GM18511 (cell line): Measurements from ENCODE around the gene NEDD4.
"Not testable (repeated sequence)": the region's sequence is repeated elsewhere in the genome, so short reads cannot be mapped to it uniquely, and the experiment has no call there.

ENCODE experiments used
- ATAC-seq: cut with Tn5 transposase; IDR thresholded peaks from one replicate; pipeline ENCODE4 v1.9.1; 2021; ENCODE audit warnings: mild to moderate bottlenecking, moderate library complexity; ENCODE audit not compliant: unreplicated experiment

The NEDD4 gene

GRCh38 chr15:55786341-55786740, 207.1 kb downstream of the NEDD4 start:
- ATAC-seq, result no peak

- not testable (repeated sequence) for ATAC-seq
Measured at GRCh38 chr15:55785593-55785992, 207.8 kb downstream of the NEDD4 start.

GRCh38 chr15:55784286-55784685, 209.1 kb downstream of the NEDD4 start:
- no peak for ATAC-seq

- no peak for ATAC-seq
Measured at GRCh38 chr15:55782901-55783300, 210.5 kb downstream of the NEDD4 start.

- no peak for ATAC-seq
Measured at GRCh38 chr15:55780292-55780691, 213.1 kb downstream of the NEDD4 start.

- no peak for ATAC-seq
Measured at GRCh38 chr15:55778932-55779331, 214.5 kb downstream of the NEDD4 start.
